Medulla oblongata (tissue), 1 donor: ENCODE measurements around the gene SLC29A3.

Source experiments
- DNase-seq: peaks from one replicate; pipeline ENCODE4 v3.0.0-alpha.2; 2015; ENCODE audit errors: extremely low spot score

SLC29A3 gene

GRCh38 chr10:71321386-71321785 lies 2.3 kb downstream of the SLC29A3 start:
- no peak for DNase-seq

DNA sequence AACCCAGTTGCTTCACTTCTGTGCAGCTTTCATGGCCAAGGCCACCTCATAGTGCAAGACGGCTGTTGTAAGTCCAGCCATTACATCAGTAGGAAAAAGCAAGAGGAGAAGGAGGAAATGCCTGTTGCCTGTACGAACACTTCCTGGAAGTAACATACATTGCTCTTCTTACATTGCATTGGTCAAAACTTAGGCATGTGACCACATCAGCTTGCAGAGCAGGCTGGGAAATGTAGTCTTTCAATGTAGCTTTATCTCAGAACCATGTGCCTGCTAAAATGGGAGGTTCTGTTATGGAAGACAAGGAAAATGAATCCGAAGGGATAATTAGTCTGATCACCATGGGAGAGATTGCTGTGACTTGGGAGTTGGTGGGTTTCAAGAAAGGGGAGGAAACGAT lies 4.3 kb downstream of the SLC29A3 start:
- DNase-seq = no peak

GRCh38 chr10:71324743-71325142 lies 5.7 kb downstream of the SLC29A3 start:
- DNase-seq = no peak

- DNase-seq = no peak
Observed at GRCh38 chr10:71325267-71325666, 6.2 kb downstream of the SLC29A3 start.

- no peak for DNase-seq
Observed at GRCh38 chr10:71326464-71326881, 7.4 kb downstream of the SLC29A3 start.

DNA sequence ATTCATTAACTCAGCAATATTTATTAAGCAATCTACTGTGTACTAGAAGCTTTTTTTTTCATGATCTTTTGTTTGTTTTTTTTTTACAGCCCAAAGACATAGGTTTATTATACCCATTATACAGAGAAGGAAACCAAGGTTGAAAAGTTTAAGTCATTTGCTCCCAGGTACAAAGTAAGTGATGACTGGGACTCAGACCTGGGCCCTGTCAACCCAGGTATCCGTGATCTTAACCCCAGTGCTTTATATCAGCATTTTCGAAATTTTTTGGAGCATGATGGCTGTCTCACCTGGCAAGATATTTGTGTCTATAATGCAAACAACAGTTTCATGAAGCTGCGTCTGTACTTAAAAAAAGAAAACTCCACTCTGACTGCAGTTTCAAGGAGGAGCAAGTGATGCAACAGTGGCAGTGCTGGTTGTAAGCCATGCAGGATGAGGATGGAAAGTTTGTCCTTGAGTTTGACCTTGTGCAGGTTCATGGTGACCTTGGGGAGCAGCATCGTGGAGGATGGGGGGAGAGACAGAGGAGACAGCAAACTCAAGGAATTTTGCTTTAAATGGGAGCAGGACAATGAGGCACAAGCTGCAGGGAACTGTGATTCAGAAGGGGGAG lies 11.8 kb downstream of the SLC29A3 start:
- DNase-seq = no peak

DNA sequence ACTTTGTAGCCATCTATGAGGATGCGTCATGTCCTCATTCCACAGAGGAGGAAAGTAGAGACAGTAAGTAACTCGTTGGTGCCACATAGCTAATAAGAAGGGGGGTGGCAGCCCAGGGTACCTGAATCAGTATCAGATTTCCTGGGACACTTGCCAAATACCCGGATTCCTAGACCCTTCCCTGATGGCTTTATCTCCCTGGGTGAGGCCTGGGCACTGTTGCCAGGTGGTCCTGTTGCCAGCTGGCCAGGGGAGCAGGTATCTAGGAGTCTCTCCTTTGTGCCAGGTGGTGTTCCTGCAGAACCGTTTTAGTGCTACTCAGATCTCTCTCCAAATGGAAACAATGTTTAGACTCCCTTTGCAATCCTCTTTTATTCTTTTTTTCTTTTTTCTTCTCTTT lies 12.7 kb downstream of the SLC29A3 start:
- DNase-seq = no peak

- DNase-seq = no peak
Observed at GRCh38 chr10:71332466-71332865, 13.4 kb downstream of the SLC29A3 start.

- peak; percentile 77 for DNase-seq
Observed at GRCh38 chr10:71333129-71333887, 14.2 kb downstream of the SLC29A3 start.

DNA sequence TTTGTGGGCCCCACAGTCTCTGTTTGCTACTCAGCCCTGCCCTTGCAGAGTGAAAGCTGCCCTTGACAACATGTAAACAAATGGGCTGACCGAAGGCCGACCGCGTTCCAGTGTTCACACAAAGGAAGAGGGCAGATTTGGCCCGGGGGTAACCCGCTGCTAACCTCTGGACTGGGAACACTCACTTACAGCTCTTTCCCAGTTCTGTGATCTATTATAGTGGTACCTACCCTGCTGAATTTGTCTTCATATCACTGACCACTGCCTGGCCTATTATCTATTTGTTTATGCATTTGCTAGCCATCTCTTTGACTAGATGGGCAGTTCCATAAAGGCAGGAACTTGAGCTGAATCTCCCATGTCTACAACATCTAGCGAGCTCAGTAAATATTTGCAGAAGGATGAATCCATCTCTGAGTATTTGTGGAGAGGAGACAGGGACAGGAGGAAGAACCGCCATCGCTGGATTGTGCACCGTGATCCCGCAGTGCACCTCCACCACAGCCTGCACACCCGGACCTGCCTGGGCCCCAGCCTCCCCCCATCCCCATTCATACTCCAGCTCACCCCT lies 15.2 kb downstream of the SLC29A3 start:
- no peak for DNase-seq

DNA sequence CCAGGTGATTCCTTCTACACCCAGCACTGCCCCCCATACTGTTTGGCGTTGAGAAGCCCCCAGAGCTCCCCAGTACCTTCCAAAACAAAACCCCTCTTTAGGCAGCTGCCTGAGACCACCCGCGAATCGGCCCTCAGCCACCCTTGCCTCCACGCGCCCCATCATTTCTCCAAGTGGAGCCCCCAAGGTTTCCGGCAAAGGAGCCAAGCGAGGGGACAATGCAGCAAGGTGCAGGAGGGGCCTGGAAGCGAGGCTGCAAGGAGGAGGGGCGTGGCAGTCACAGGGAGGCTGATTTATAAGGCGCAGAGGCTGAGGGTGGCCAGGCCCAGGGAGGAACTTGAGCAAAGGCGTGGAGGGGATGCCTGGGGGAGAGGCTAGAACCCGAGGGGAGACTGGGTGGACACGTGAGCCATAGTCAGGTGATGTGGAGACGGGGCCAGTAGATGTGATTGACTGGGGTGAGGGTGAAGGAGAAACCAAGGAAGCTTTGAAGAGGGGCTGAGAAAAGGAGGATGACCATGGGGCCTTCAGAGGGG lies 16.2 kb downstream of the SLC29A3 start:
- no peak for DNase-seq

GRCh38 chr10:71336632-71337031 lies 17.6 kb downstream of the SLC29A3 start:
- DNase-seq = no peak

GRCh38 chr10:71337219-71337701 lies 18.2 kb downstream of the SLC29A3 start:
- no peak for DNase-seq

DNA sequence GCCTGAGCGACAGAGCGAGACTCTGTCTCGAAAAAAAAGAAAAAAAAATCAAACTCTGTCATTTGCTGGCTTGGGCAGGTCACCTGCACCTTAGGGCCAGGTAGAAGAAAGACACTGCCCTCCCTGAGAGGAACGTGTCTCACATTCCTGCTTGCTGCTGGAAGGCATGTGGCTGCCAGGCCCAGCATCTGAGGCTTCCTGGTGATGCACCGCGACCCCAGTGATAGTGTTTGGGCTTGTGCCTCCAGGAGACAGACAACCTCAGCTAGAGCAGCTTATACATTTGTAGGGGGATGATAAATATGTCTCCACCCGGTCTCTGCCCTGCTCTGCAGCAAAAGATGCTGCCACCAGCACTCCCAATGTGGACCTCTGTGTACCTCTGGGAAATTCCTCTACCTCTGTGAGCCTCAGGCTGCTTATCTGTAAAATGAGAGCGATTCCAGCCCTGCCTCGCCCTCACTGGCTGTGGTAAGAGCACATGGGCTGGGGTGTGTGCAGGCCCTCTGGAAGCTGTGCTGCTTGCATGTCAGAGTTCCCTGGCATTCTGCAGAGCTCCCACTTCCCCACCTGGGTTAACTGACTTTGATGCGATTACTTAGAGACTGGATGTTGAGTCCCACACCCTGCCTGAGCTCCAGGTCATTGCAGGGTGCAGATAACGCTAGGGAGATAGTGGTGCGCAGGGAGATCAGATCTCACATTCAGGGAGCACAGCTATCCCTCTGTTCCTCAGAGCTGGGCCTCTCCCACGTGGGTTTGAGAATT lies 19.9 kb downstream of the SLC29A3 start:
- DNase-seq = no peak

DNA sequence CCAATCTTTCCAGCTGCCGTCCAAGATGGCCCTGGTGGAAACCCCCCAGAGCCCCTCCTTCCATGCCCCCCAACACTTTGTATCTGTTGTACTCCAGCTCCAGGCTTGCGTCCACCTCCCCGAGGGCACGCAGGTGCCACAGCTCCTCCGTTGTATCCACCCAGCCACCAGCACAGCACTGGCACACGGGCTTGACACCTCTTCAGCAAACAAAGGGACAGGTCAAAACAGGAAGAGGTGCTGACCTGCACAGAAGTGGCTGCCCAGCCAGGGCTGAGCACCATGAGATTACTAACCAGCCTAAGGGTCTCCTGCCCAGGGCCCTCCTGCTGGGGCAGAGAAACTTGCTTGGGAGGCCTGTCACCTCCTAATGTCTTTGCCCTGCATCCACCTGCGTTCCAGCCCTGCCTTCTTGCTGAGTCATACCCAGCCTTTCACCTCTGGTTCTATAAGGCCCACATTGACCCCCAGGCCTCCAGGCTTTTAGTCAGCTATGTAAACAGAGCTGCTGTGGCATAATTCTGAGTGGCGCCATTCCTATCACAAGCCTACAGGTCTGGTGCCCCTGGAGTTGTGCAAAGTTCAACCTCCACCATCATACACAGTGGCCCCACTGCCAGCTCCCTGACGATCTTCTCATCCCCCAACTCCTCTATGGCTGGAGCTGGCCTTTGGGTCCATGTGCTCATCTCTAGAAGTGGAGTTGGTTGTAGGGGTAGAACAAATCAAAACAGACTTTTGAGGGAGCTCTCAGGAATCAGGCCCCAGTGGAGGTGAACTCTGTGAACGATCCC lies 20.9 kb downstream of the SLC29A3 start:
- no peak for DNase-seq

DNA sequence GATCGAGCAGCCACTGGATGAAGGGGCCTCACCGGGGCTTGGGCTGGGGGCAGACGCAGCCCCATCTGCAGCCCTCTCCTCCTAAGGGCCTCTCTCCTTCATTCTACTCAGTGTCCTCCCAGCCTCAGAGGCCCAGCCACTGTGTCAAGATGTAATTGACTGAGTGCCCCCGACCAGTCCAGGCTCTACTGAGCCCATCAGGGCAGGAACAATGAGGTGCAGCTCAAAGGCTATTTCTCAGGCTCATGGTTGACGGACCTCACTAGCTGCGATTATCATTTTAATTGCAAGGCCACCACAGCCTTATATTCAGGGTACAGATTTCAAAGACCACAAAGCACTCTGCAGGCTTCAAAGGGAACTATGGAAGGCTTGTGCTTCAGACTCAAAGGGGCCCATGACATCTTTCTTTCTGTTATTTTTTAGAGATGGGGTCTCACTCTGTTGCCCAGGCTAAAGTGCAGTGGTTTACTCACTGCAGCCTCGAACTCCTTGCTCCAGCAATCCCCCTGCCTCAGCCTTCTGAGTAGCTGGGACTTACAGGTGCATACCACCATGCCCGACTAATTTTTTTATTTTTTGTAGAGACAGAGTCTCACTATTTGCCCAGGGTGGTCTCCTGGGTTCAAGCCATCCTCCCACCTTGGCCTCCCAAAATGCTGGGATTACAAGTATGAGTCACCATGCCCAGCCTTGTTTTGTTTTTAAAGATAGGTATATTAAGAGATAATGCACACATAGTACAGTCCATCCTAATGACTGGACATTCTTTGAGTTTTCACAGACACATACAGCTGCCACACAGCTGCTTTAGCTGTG lies 23.7 kb downstream of the SLC29A3 start:
- DNase-seq = no peak

DNA sequence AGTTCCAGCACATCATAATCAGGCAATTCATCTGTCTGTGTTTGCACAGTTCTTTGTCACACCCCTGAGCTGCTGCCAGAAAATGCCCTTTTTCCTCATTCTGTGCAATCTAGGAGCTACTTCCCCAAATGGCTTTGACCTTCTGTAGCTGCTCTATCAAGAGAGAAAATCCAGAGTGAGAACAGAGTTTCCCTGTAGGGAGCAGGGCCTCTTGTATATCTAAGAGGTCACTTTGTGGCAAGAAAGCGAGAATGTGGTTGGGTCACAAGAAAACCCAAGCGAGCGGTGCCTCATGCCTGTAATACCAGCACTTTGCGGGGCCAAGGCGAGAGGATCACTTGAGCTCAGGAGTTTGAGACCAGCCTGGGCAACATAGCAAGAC lies 24.3 kb downstream of the SLC29A3 start:
- peak; percentile 81 for DNase-seq

DNA sequence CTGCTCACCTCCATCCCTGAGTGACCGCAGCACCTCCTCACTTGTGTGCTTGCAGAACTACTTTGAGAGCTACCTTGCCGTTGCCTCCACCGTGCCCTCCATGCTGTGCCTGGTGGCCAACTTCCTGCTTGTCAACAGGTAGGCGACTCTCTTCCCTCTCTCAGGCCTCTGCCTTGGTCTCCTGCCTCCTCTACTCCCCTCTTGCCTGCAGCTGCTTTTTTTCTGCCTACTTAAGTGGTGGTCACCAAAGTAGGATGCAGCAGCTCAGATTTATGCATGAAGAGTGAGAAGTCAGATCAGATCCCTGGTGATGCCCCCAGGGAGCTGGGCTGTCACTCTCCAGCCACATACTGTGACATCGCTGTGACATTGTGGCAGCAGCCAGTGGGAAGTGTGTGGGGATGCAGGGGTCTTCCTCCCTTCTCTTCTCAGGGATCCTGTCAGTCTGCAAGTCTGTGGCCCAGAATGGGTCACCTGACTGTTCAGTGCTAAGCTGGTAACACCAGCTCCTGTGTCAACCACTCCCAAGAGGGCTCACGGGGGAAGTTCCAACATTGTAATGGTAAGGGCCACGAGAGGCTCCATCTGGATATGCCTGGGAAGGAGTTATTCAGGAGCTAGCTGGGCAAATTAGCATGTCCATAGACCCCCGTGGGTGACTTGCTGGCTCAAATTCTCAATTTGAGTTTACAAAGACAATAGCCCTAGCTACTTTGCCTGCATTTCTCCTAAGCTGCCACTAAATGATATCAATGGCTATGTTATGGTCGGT lies 25.3 kb downstream of the SLC29A3 start:
- no peak for DNase-seq

- no peak for DNase-seq
Observed at GRCh38 chr10:71344993-71345480, 26.0 kb downstream of the SLC29A3 start.
